GM19395 (cell line): Measurements from ENCODE around the gene ATP5F1D.
A peak's percentile ranks its signal among the peaks of the same experiment; 100 is the strongest.

Experiments used
- ATAC-seq: cut with Tn5 transposase; IDR thresholded peaks from one replicate; pipeline ENCODE4 v1.9.1; 2021; ENCODE audit warnings: mild to moderate bottlenecking, moderate library complexity; ENCODE audit not compliant: unreplicated experiment

The ATP5F1D gene

GRCh38 chr19:1268226-1269064 lies 26.9 kb downstream of the ATP5F1D start:
- no peak for ATAC-seq

GRCh38 chr19:1269065-1269477 lies 27.5 kb downstream of the ATP5F1D start, which contains the start of gene CIRBP:
TSS of gene CIRBP (plus strand) at chr19:1269332. CDS start at chr19:1270934, 1,602 bp downstream.
- ATAC-seq: peak; percentile 55

- peak; percentile 20 for ATAC-seq
Measured at GRCh38 chr19:1269478-1270212, 28.1 kb downstream of the ATP5F1D start.

- ATAC-seq: no peak
Measured at GRCh38 chr19:1270213-1270853, 28.8 kb downstream of the ATP5F1D start.

- no peak for ATAC-seq
Measured at GRCh38 chr19:1270854-1271527, 29.4 kb downstream of the ATP5F1D start.

GRCh38 chr19:1271528-1272422 lies 30.2 kb downstream of the ATP5F1D start:
- no peak for ATAC-seq

GRCh38 chr19:1272423-1273262 lies 31.1 kb downstream of the ATP5F1D start:
- no peak for ATAC-seq

- no peak for ATAC-seq
Measured at GRCh38 chr19:1273263-1274041, 31.9 kb downstream of the ATP5F1D start.

- no peak for ATAC-seq
Measured at GRCh38 chr19:1274081-1274851, 32.7 kb downstream of the ATP5F1D start.

- ATAC-seq: peak; percentile 5
Measured at GRCh38 chr19:1274852-1275259, 33.3 kb downstream of the ATP5F1D start.

GRCh38 chr19:1275260-1275975 lies 33.9 kb downstream of the ATP5F1D start, which contains the start of gene FAM174C:
TSS of gene FAM174C (plus strand) at chr19:1275530. CDS start at chr19:1275550, 20 bp downstream.
- peak; percentile 75 for ATAC-seq

GRCh38 chr19:1275976-1276627 lies 34.6 kb downstream of the ATP5F1D start:
- no peak for ATAC-seq

- ATAC-seq: no peak
Measured at GRCh38 chr19:1276628-1277022, 35.1 kb downstream of the ATP5F1D start.

- no peak for ATAC-seq
Measured at GRCh38 chr19:1277061-1277460, 35.5 kb downstream of the ATP5F1D start.

GRCh38 chr19:1278074-1278473 lies 36.5 kb downstream of the ATP5F1D start:
- ATAC-seq: no peak
